Panc1 (cell line): ENCODE data around the gene LRRC8B.

Experiments
- CTCF ChIP-seq: fragments of 450-650 bp; IDR thresholded peaks from 2 replicates; pipeline ENCODE4 v1.5.1; 2017; ENCODE audit warnings: mild to moderate bottlenecking
- POLR2AphosphoS5 ChIP-seq: IDR thresholded peaks from 2 replicates; pipeline ENCODE4 v1.6.1; 2012; ENCODE audit warnings: mild to moderate bottlenecking, low read depth, low read length, moderate library complexity
- SIN3A ChIP-seq: IDR thresholded peaks from 2 replicates; pipeline ENCODE4 v1.6.1; 2012; ENCODE audit warnings: low read depth, mild to moderate bottlenecking, low read length, moderate library complexity, borderline replicate concordance; ENCODE audit not compliant: insufficient read depth

- no peak for TF ChIP-seq POLR2AphosphoS5
- TF ChIP-seq CTCF = no peak
- TF ChIP-seq SIN3A = no peak
These were observed 40.3 kb upstream of the LRRC8B start for GRCh38 chr1:89484092-89485038.
